Vagina (tissue), 2 donors: Measurements from ENCODE around the gene CYP26B1.

Source experiments
- POLR2AphosphoS5 ChIP-seq, 2 donors: sonication (generic); formaldehyde crosslinking; IDR thresholded peaks; one replicate each; pipeline ENCODE4 v1.9.0; 2017; ENCODE audit warnings: antibody characterized with exemption in 2 of 2, mild to moderate bottlenecking in 2 of 2, low read depth in 1 of 2; ENCODE audit not compliant: insufficient read depth in 1 of 2
- TF ChIP-seq, protein P1 (sequence below), 3 experiments: fragments of 450-650 bp in 2 of 3; fragments of 200-600 bp in 1 of 3; sonication (generic) in 1 of 3; IDR thresholded peaks; one replicate each; pipeline ENCODE4 v1.5.1; 2017 to 2019; ENCODE audit warnings: antibody characterized with exemption in 3 of 3, mild to moderate bottlenecking in 2 of 3, moderate library complexity in 2 of 3

DNA sequence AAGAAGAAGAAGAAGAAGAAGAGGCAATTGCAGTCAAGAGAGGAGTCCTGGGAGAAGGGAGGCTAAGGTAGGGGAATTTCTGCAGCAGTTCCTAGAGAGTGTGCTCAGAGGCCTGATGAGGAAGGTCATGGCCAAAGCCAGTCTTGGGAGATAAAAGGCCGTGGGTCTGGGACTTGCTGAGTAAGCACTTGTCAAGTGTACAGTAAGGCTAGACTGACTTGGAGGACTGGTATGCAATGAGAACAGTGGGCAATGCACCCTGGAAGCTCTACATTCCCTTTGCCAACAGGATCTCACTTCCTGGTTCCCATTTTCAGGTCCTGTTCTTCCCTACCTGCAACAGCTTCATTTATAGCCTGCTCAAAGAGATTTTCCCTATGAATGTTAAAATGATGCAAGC lies 28.6 kb upstream of the CYP26B1 start:
- TF ChIP-seq, protein P1, sequence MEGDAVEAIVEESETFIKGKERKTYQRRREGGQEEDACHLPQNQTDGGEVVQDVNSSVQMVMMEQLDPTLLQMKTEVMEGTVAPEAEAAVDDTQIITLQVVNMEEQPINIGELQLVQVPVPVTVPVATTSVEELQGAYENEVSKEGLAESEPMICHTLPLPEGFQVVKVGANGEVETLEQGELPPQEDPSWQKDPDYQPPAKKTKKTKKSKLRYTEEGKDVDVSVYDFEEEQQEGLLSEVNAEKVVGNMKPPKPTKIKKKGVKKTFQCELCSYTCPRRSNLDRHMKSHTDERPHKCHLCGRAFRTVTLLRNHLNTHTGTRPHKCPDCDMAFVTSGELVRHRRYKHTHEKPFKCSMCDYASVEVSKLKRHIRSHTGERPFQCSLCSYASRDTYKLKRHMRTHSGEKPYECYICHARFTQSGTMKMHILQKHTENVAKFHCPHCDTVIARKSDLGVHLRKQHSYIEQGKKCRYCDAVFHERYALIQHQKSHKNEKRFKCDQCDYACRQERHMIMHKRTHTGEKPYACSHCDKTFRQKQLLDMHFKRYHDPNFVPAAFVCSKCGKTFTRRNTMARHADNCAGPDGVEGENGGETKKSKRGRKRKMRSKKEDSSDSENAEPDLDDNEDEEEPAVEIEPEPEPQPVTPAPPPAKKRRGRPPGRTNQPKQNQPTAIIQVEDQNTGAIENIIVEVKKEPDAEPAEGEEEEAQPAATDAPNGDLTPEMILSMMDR (IDR thresholded peaks at IDR 0.05) = no peak
- TF ChIP-seq POLR2AphosphoS5 (IDR thresholded peaks at IDR 0.05; ENCODE audit: insufficient read depth in 1 of 2, low read depth in 1 of 2) = no peak
